Measurements from ENCODE around the gene FARS2. TPM values are rescaled to one million over a fixed set of nuclear protein-coding genes. Genes with fewer than 3 reads are reported as not detected.

FARS2 gene
- total RNA-seq, 4 donors from 2014 or later: 2.6 to 21.9 (median 15.0) TPM

GRCh38 chr6:5662797-5663196 is 401.5 kb downstream of the FARS2 start:
- Histone ChIP-seq H3K4me3 (no peak overlapping the region), H3K27me3 (no peaks in the 10 kb centered on the region), H3K36me3 (no peaks in the 10 kb centered on the region), H3K27ac (no peak overlapping the region), H3K4me1 (peaks cover 0 to 6% (median 0%) of the 10 kb centered on the region in 4 donors), H3K9me3 (no peaks in the 10 kb centered on the region)
- 59 to 77% methylated on average over 3 of the region's 3 CpGs for WGBS, 2 donors (ENCODE audit: low coverage in 1 of 2)
- TF ChIP-seq POLR2A (IDR thresholded peaks at IDR 0.05): no peak
- TF ChIP-seq CTCF (IDR thresholded peaks at IDR 0.05): no peak
- TF ChIP-seq EP300 (IDR thresholded peaks at IDR 0.05; ENCODE audit: low read depth): no peak
- no peak for TF ChIP-seq POLR2AphosphoS5 (IDR thresholded peaks at IDR 0.05)
- intact Hi-C loops (cut with DNase I; ENCODE audit: low total_unique reads): no loop called here
- in situ Hi-C loops (cut with MboI; ENCODE audit: low pct_ligation_motif_present in 1 of 4, low pct_unique_long_range_greater_than_20kb in 1 of 4, low sequenced_read_pairs in 3 of 4): no loop called here
- DNase-seq: no peak

- intact Hi-C loops (cut with DNase I; ENCODE audit: low total_unique reads) (no loop called here), in situ Hi-C loops (cut with MboI; ENCODE audit: low pct_ligation_motif_present in 1 of 4, low pct_unique_long_range_greater_than_20kb in 1 of 4, low sequenced_read_pairs in 3 of 4) (no loop called here)
- no peaks in the 10 kb centered on the region for H3K9me3 ChIP-seq
- no peaks in the 10 kb centered on the region for H3K27me3 ChIP-seq
- no peak overlapping the region for H3K4me3 ChIP-seq
- no peaks in the 10 kb centered on the region for H3K36me3 ChIP-seq
- no peak for DNase-seq
- WGBS, 2 donors (ENCODE audit: low coverage in 1 of 2): 73 to 86% methylated on average over 1 to 4 of the region's 4 CpGs
- peaks cover 0 to 6% (median 0%) of the 10 kb centered on the region in 4 donors for H3K4me1 ChIP-seq
- H3K27ac ChIP-seq: no peak overlapping the region
- TF ChIP-seq CTCF (IDR thresholded peaks at IDR 0.05) (no peak), POLR2AphosphoS5 (IDR thresholded peaks at IDR 0.05) (no peak), EP300 (IDR thresholded peaks at IDR 0.05; ENCODE audit: low read depth) (no peak), POLR2A (IDR thresholded peaks at IDR 0.05) (no peak)
Observed at GRCh38 chr6:5663259-5663658, 401.9 kb downstream of the FARS2 start.

DNA sequence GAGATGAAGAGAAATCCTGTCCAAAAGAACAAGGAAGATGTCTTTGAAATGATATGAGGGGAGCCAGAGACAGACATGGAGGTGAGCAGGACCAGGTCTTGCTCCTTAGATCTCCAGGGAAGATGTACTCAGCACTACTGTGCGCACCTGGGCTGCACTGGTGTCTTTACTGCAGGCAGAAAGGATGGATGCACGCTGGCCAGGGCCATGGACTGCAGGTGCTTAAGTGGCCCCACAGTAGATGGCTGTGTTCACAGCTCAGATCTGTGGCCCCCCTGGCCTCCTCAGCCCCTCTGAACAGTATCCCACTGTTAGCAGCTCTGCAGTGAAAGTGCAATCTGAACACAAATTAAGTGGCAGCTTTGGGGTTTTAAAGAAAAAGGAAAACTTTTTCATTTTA is 402.4 kb downstream of the FARS2 start:
- no peak overlapping the region for H3K27ac ChIP-seq
- 91% methylated on average over 2 of the region's 2 CpGs; no CpG with 5 or more reads in 1 of the 2 donors for WGBS, 2 donors (ENCODE audit: low coverage in 1 of 2)
- H3K4me1 ChIP-seq: peaks cover 0 to 6% (median 0%) of the 10 kb centered on the region in 4 donors
- H3K36me3 ChIP-seq: no peaks in the 10 kb centered on the region
- no peak overlapping the region for H3K4me3 ChIP-seq
- no peak for TF ChIP-seq CTCF (IDR thresholded peaks at IDR 0.05)
- TF ChIP-seq POLR2AphosphoS5 (IDR thresholded peaks at IDR 0.05): no peak
- TF ChIP-seq POLR2A (IDR thresholded peaks at IDR 0.05): no peak
- TF ChIP-seq EP300 (IDR thresholded peaks at IDR 0.05; ENCODE audit: low read depth): no peak
- no peaks in the 10 kb centered on the region for H3K27me3 ChIP-seq
- no peak for DNase-seq
- no peaks in the 10 kb centered on the region for H3K9me3 ChIP-seq
- intact Hi-C loops (cut with DNase I; ENCODE audit: low total_unique reads) (no loop called here), in situ Hi-C loops (cut with MboI; ENCODE audit: low pct_ligation_motif_present in 1 of 4, low pct_unique_long_range_greater_than_20kb in 1 of 4, low sequenced_read_pairs in 3 of 4) (no loop called here)

- Histone ChIP-seq H3K27me3 (no peaks in the 10 kb centered on the region), H3K9me3 (no peaks in the 10 kb centered on the region), H3K4me3 (no peak overlapping the region), H3K36me3 (no peaks in the 10 kb centered on the region), H3K27ac (no peak overlapping the region), H3K4me1 (peaks cover 0 to 6% (median 0%) of the 10 kb centered on the region in 4 donors)
- no peak for DNase-seq
- 92 to 93% methylated on average over 2 to 3 of the region's 3 CpGs for WGBS, 2 donors (ENCODE audit: low coverage in 1 of 2)
- intact Hi-C loops (cut with DNase I; ENCODE audit: low total_unique reads): no loop called here
- TF ChIP-seq POLR2A (IDR thresholded peaks at IDR 0.05) (no peak), CTCF (IDR thresholded peaks at IDR 0.05) (no peak), EP300 (IDR thresholded peaks at IDR 0.05; ENCODE audit: low read depth) (no peak), POLR2AphosphoS5 (IDR thresholded peaks at IDR 0.05) (no peak)
- in situ Hi-C loops (cut with MboI; ENCODE audit: low pct_ligation_motif_present in 1 of 4, low pct_unique_long_range_greater_than_20kb in 1 of 4, low sequenced_read_pairs in 3 of 4): no loop called here
Observed at GRCh38 chr6:5664149-5664548, 402.8 kb downstream of the FARS2 start.

Measured in transverse colon (tissue), 4 donors.